B cell (primary cell): Measurements from ENCODE around the gene TCN1. TPM values are rescaled to one million over a fixed set of nuclear protein-coding genes. Genes with fewer than 3 reads are reported as not detected.

Source experiments
- ATAC-seq: fragments of 200-7000 bp; cut with Tn5 transposase; one replicate; pipeline ENCODE4 v1.10.0; 2021; ENCODE audit warnings: low read depth, mild to moderate bottlenecking, moderate number of reproducible peaks, moderate library complexity
- CTCF ChIA-PET: fragments of 350-600 bp; sonication (Branson Sonifier 250); formaldehyde crosslinking; loops from one replicate; lab custom pipeline; 2021; ENCODE audit warnings: antibody characterized with exemption, inconsistent platforms; lab: Charles Lee
- POLR2A ChIA-PET: fragments of 350-600 bp; sonication (Branson Sonifier 250); formaldehyde crosslinking; loops from one replicate; lab custom pipeline; 2021; ENCODE audit warnings: antibody characterized with exemption; lab: Charles Lee
- DNase-seq: peaks from one replicate; pipeline ENCODE4 v3.0.0; 2013
- H2AFZ ChIP-seq: 2 replicates; pipeline ENCODE4 v1.6.1; 2012; ENCODE audit warnings: mild to moderate bottlenecking, low read depth, low read length; ENCODE audit not compliant: insufficient read depth, poor library complexity, severe bottlenecking
- H3K27ac ChIP-seq, 2 donors: 1 replicate in 1 of 2; 2 replicates in 1 of 2; pipeline ENCODE4 v1.5.1; 2012 to 2013; ENCODE audit warnings: low read length in 2 of 2, mild to moderate bottlenecking in 2 of 2, moderate library complexity in 1 of 2
- H3K27me3 ChIP-seq, 4 experiments: fragments of 200-600 bp in 1 of 4; sonication (generic) in 1 of 4; replicated peaks in 1 of 4; 1 replicate in 2 of 4; 2 replicates in 2 of 4; pipeline versions ENCODE4 v1.6.1 to v1.7.0; 2013 to 2016; ENCODE audit warnings: low read length in 3 of 4, mild to moderate bottlenecking in 2 of 4, mixed read lengths in 1 of 4, moderate library complexity in 1 of 4; ENCODE audit not compliant: insufficient read depth in 4 of 4, control insufficient read depth in 3 of 4; ENCODE audit errors: control extremely low read depth in 1 of 4
- H3K36me3 ChIP-seq, 2 experiments: replicated peaks in 1 of 2; 1 replicate in 1 of 2; 2 replicates in 1 of 2; pipeline versions ENCODE4 v1.6.1 to v1.7.1; 2013; ENCODE audit warnings: low read length in 1 of 2; ENCODE audit not compliant: insufficient read depth in 2 of 2, control insufficient read depth in 1 of 2; ENCODE audit errors: control extremely low read depth in 1 of 2, extremely low read depth in 1 of 2
- H3K4me1 ChIP-seq, 2 donors: fragments of 200-600 bp in 1 of 2; sonication (generic) in 1 of 2; 1 replicate in 1 of 2; 2 replicates in 1 of 2; pipeline versions ENCODE4 v1.5.1 to v1.6.1; 2013 to 2017; ENCODE audit warnings: low read length in 2 of 2; ENCODE audit not compliant: control insufficient read depth in 2 of 2, insufficient read depth in 2 of 2
- H3K4me2 ChIP-seq: replicated peaks from 2 replicates; pipeline ENCODE3; 2012; ENCODE audit warnings: mild to moderate bottlenecking, low read depth, low read length; ENCODE audit not compliant: poor library complexity, severe bottlenecking
- H3K4me3 ChIP-seq, 5 experiments: fragments of 200-600 bp in 1 of 5; sonication (generic) in 1 of 5; 1 replicate in 3 of 5; 2 replicates in 2 of 5; pipeline versions ENCODE4 v1.5.1 to v1.7.0; 2011 to 2016; ENCODE audit warnings: low read length in 4 of 5, mild to moderate bottlenecking in 4 of 5, low read depth in 2 of 5, control low read depth in 1 of 5, moderate library complexity in 1 of 5; ENCODE audit not compliant: insufficient read depth in 1 of 5; ENCODE audit errors: control extremely low read depth in 1 of 5, extremely low read depth in 1 of 5
- H3K79me2 ChIP-seq: fragments of 200-600 bp; sonication (generic); one replicate; pipeline ENCODE4 v1.6.0; 2016; ENCODE audit warnings: low read length; ENCODE audit not compliant: control insufficient read depth, insufficient read depth
- H3K9ac ChIP-seq: fragments of 200-600 bp; sonication (generic); 2 replicates; pipeline ENCODE4 v1.6.1; 2017; ENCODE audit warnings: mild to moderate bottlenecking, low read length, moderate library complexity
- H3K9me3 ChIP-seq, 3 donors: one replicate each; pipeline versions ENCODE4 v1.6.1 to v1.7.1; 2013; ENCODE audit warnings: low read length in 2 of 3; ENCODE audit not compliant: control insufficient read depth in 2 of 3, insufficient read depth in 1 of 3; ENCODE audit errors: control extremely low read depth in 1 of 3
- H4K20me1 ChIP-seq: 2 replicates; pipeline ENCODE4 v1.6.0; 2012; ENCODE audit warnings: mild to moderate bottlenecking, low read length; ENCODE audit not compliant: insufficient read depth, control insufficient read depth, poor library complexity, severe bottlenecking
- H3K27ac Mint-ChIP-seq: one replicate; pipeline ENCODE4 v1.8.0; 2021; ENCODE audit warnings: mixed read lengths
- H3K27me3 Mint-ChIP-seq: one replicate; pipeline ENCODE4 v1.8.0; 2021; ENCODE audit warnings: mixed read lengths
- H3K4me1 Mint-ChIP-seq: one replicate; pipeline ENCODE4 v1.8.0; 2021; ENCODE audit warnings: mixed read lengths
- H3K4me3 Mint-ChIP-seq: one replicate; pipeline ENCODE4 v1.8.0; 2021; ENCODE audit warnings: mixed read lengths
- H3K9me3 Mint-ChIP-seq: one replicate; pipeline ENCODE4 v1.8.0; 2022; ENCODE audit warnings: mixed read lengths; ENCODE audit not compliant: insufficient read depth
- EZH2 ChIP-seq: IDR thresholded peaks from 2 replicates; pipeline ENCODE4 v1.6.1; 2012; ENCODE audit warnings: borderline replicate concordance, low read depth, mild to moderate bottlenecking, moderate library complexity, low read length; ENCODE audit not compliant: insufficient read depth, poor library complexity, severe bottlenecking
- WGBS: methylation state at CpG from one replicate; pipeline ENCODE4 v1.1.5; 2013; ENCODE audit warnings: missing lambda C conversion rate; ENCODE audit not compliant: insufficient coverage; 5-methylcytosine and 5-hydroxymethylcytosine counted together
- intact Hi-C: fragments of 100-400 bp; cut with micrococcal nuclease; formaldehyde crosslinking; loops from one replicate; pipeline ENCODE4 v1.10.0; 2022
- polyA plus RNA-seq: library from polyadenylated mRNA; depleted of rRNA; stranded (reverse); fragments of >200 nt; gene quantifications from 2 replicates; pipeline ENCODE4 v1.2.3, GENCODE V29; 2012
- total RNA-seq, 2 donors: library from RNA; stranded (reverse); fragments of 120-200 nt in 1 of 2; gene quantifications; 1 replicate in 1 of 2; 2 replicates in 1 of 2; pipeline versions ENCODE4 v1.2.3 to v1.2.4, GENCODE V29; 2013 to 2022
- TF ChIP-seq, protein P1 (sequence below): fragments of 200-600 bp; IDR thresholded peaks from one replicate; pipeline ENCODE4 v1.8.0; 2022; ENCODE audit warnings: antibody characterized with exemption, mild to moderate bottlenecking

The TCN1 gene
- total and polyA plus RNA-seq, 2 donors (not counting 1 experiment from before 2014, with no cell fraction given): 0.15 TPM; not detected in 1

DNA sequence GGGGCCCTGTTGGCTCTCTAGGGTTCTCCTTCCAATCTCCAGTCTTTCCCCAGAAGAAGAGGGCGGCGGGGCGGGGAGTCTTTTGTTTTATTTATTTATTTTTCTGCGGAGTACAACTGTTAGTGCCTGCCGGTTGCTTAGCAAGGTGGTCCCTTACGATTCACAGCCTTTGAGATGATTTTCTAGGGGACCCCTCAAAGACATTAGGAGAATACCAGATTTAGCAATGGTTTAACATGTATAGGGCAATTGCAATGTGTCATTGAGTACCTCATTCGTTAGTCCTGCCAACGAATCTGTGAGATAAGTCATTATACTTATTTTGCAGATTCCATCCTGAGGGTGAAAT, 55.4 kb downstream of the TCN1 start:
- DNase-seq (no peak), ATAC-seq (no peak)
- peaks cover 3% of the 10 kb centered on the region for H3K79me2 ChIP-seq
- intact Hi-C loops: loop anchor here (1.0 to 5.0 kb wide), 4 partner anchors 39 to 259 kb away; partner anchors contain the start of gene PATL1
- peaks cover 10 to 18% of the 10 kb centered on the region in 2 donors for H3K4me1 ChIP-seq
- H3K27me3 Mint-ChIP-seq: peaks cover 7% of the 10 kb centered on the region
- H3K36me3 ChIP-seq: peaks cover 0 to 19% of the 10 kb centered on the region in 2 experiments
- H3K27ac ChIP-seq: peak overlapping the region; percentile 61 to 76
- no peaks in the 10 kb centered on the region for H3K9me3 Mint-ChIP-seq
- POLR2A ChIA-PET: interaction anchor here (0.9 kb wide), 1 partner anchor 142 kb away, joined by 3 read pairs; the partner anchor contains the start of gene PATL1
- H3K4me2 ChIP-seq: peak overlapping the region; percentile 94
- CTCF ChIA-PET: interaction anchor here (1.2 to 6.0 kb wide), 3 partner anchors 10 to 57 kb away, joined by 6 to 66 read pairs (median 9); partner anchors contain the start of gene STX3
- peak overlapping the region; percentile 88 for H2AFZ ChIP-seq
- 5% methylated on average over 3 of the region's 8 CpGs for WGBS
- H4K20me1 ChIP-seq: no peaks in the 10 kb centered on the region
- peaks cover 0 to 6% (median 0%) of the 10 kb centered on the region in 3 donors for H3K9me3 ChIP-seq
- peak overlapping the region; percentile 72 to 95 (median 82) for H3K4me3 ChIP-seq
- peak overlapping the region; percentile 93 for H3K4me3 Mint-ChIP-seq
- H3K27me3 ChIP-seq: no peaks in the 10 kb centered on the region
- TF ChIP-seq, protein P1, sequence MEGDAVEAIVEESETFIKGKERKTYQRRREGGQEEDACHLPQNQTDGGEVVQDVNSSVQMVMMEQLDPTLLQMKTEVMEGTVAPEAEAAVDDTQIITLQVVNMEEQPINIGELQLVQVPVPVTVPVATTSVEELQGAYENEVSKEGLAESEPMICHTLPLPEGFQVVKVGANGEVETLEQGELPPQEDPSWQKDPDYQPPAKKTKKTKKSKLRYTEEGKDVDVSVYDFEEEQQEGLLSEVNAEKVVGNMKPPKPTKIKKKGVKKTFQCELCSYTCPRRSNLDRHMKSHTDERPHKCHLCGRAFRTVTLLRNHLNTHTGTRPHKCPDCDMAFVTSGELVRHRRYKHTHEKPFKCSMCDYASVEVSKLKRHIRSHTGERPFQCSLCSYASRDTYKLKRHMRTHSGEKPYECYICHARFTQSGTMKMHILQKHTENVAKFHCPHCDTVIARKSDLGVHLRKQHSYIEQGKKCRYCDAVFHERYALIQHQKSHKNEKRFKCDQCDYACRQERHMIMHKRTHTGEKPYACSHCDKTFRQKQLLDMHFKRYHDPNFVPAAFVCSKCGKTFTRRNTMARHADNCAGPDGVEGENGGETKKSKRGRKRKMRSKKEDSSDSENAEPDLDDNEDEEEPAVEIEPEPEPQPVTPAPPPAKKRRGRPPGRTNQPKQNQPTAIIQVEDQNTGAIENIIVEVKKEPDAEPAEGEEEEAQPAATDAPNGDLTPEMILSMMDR: no peak
- TF ChIP-seq EZH2: no peak
- H3K9ac ChIP-seq: peak overlapping the region; percentile 98
- H3K4me1 Mint-ChIP-seq: peaks cover 14% of the 10 kb centered on the region
- peak overlapping the region; percentile 85 for H3K27ac Mint-ChIP-seq
